Measurements from ENCODE around the gene ZNF853.

ZNF853 gene

GRCh38 chr7:6641305-6642035 lies 26.1 kb downstream of the ZNF853 start:
- no peak overlapping the region for H3K4me3 ChIP-seq (replicated peaks; ENCODE audit: insufficient read depth, low read length)
- no peak overlapping the region for H3K27ac ChIP-seq (replicated peaks)
- DNase-seq (ENCODE audit: low read depth in 1 of 2, low spot score in 1 of 2), result no peak
- TF ChIP-seq GABPA (IDR thresholded peaks at IDR 0.05; ENCODE audit: low read depth), result no peak
- no peak for TF ChIP-seq CTCF (IDR thresholded peaks at IDR 0.05; ENCODE audit: insufficient read depth, low read length)
- no peak for TF ChIP-seq SPI1 (IDR thresholded peaks at IDR 0.05; ENCODE audit: borderline replicate concordance, low read depth)
- TF ChIP-seq REST (IDR thresholded peaks at IDR 0.05; ENCODE audit: insufficient replicate concordance, low read depth), result no peak
- no peak for TF ChIP-seq POLR2AphosphoS5 (IDR thresholded peaks at IDR 0.05; ENCODE audit: low read depth)
- H3K27me3 ChIP-seq (ENCODE audit: insufficient read depth, poor library complexity, severe bottlenecking), result no peaks in the 10 kb centered on the region

- no peak for DNase-seq (ENCODE audit: low read depth in 1 of 2, low spot score in 1 of 2)
- TF ChIP-seq REST (IDR thresholded peaks at IDR 0.05; ENCODE audit: insufficient replicate concordance, low read depth) (no peak), SPI1 (IDR thresholded peaks at IDR 0.05; ENCODE audit: borderline replicate concordance, low read depth) (no peak), POLR2AphosphoS5 (IDR thresholded peaks at IDR 0.05; ENCODE audit: low read depth) (no peak), CTCF (IDR thresholded peaks at IDR 0.05; ENCODE audit: insufficient read depth, low read length) (no peak), GABPA (IDR thresholded peaks at IDR 0.05; ENCODE audit: low read depth) (no peak)
- H3K27me3 ChIP-seq (ENCODE audit: insufficient read depth, poor library complexity, severe bottlenecking), result no peaks in the 10 kb centered on the region
- H3K4me3 ChIP-seq (replicated peaks; ENCODE audit: insufficient read depth, low read length), result no peak overlapping the region
- no peak overlapping the region for H3K27ac ChIP-seq (replicated peaks)
These were observed 26.9 kb downstream of the ZNF853 start for GRCh38 chr7:6642239-6642839.

- no peak overlapping the region for H3K4me3 ChIP-seq (replicated peaks; ENCODE audit: insufficient read depth, low read length)
- TF ChIP-seq SPI1 (IDR thresholded peaks at IDR 0.05; ENCODE audit: borderline replicate concordance, low read depth), result no peak
- no peak for TF ChIP-seq CTCF (IDR thresholded peaks at IDR 0.05; ENCODE audit: insufficient read depth, low read length)
- TF ChIP-seq REST (IDR thresholded peaks at IDR 0.05; ENCODE audit: insufficient replicate concordance, low read depth), result no peak
- no peak for TF ChIP-seq GABPA (IDR thresholded peaks at IDR 0.05; ENCODE audit: low read depth)
- TF ChIP-seq POLR2AphosphoS5 (IDR thresholded peaks at IDR 0.05; ENCODE audit: low read depth), result no peak
- no peak for DNase-seq (ENCODE audit: low read depth in 1 of 2, low spot score in 1 of 2)
- no peak overlapping the region for H3K27ac ChIP-seq (replicated peaks)
- no peaks in the 10 kb centered on the region for H3K27me3 ChIP-seq (ENCODE audit: insufficient read depth, poor library complexity, severe bottlenecking)
These were observed 27.6 kb downstream of the ZNF853 start for GRCh38 chr7:6642861-6643640.
